CD1c-positive myeloid dendritic cell (primary cell): ENCODE results near the gene SMIM22.

Experiments used
- DNase-seq: peaks from one replicate; pipeline ENCODE4 v3.0.0-alpha.2; 2016; ENCODE audit errors: extremely low spot score

SMIM22 gene

DNA sequence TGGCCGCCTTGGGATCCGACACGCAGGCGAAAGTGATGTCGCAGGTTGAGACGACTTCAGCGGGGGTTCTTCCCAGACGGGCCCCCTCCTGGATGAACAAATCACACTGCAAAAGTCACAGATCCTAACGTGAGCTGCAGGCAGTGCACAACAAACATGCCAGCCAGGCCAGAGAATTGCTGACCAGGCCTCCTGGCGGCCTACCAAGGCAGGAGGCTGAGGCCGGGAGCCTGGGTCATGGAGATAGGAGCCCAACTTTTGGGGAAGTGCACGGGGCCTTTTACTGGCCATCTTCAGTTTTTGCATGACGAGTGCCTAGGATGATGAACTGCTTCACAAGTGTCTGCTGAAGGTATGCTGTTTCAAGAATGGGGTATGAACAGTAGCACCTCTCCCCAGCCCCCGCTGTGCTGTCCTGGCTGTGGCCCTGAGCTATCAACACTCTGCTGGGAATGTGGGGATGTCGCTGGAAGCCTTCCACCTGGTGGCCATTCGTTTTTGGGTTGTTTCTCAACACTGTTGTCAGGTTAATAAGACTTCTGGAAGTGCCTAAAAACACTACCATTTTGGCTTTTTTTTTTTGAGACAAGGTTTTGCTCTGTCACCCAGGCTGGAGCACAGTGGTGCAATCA lies 19.5 kb downstream of the SMIM22 start:
- no peak for DNase-seq

GRCh38 chr16:4820652-4821051 lies 25.5 kb downstream of the SMIM22 start:
- DNase-seq, result no peak

- no peak for DNase-seq
Measured at GRCh38 chr16:4825196-4825595, 30.0 kb downstream of the SMIM22 start.

- no peak for DNase-seq
Measured at GRCh38 chr16:4826526-4826925, 31.4 kb downstream of the SMIM22 start.

DNA sequence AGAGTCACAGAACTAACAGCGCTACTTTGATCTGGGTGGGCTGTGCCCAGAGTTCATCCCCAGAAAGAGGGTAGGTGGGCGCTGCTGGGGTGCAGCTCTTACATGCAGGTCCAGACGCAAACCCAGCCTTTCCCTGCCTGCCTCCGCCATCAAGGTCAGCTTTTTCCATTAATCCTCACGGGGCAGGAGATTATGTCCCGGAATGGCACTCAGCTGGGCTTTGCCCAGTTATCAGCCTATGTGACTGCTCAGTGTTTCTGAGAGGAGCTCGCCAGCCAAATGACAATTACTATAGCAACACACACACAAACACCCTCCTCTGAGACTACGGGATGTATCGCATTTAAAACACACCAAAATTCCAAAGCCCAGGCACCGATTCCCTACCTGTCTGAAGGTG lies 31.8 kb downstream of the SMIM22 start:
- DNase-seq, result no peak

GRCh38 chr16:4828567-4829321 lies 33.6 kb downstream of the SMIM22 start:
- no peak for DNase-seq

- no peak for DNase-seq
Measured at GRCh38 chr16:4830408-4830807, 35.2 kb downstream of the SMIM22 start.

DNA sequence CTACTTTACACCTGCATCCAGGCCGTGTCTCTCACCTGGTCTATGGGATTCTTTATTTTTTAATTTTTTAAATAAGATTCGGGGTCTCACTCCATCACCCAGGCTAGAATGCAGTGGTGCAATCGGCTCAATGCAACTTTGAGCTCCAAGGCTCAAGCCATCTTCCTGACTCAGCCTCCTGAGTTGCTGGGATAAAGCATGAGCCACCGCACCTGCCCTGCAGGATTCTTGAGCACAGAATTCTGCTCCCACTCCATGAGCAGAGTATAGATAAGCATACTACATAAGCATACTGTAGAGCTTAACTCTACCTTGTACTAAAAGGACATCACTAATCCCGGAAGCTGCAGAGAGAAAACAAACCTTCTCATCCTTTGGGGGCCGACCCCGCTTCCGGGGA lies 36.4 kb downstream of the SMIM22 start:
- no peak for DNase-seq

DNA sequence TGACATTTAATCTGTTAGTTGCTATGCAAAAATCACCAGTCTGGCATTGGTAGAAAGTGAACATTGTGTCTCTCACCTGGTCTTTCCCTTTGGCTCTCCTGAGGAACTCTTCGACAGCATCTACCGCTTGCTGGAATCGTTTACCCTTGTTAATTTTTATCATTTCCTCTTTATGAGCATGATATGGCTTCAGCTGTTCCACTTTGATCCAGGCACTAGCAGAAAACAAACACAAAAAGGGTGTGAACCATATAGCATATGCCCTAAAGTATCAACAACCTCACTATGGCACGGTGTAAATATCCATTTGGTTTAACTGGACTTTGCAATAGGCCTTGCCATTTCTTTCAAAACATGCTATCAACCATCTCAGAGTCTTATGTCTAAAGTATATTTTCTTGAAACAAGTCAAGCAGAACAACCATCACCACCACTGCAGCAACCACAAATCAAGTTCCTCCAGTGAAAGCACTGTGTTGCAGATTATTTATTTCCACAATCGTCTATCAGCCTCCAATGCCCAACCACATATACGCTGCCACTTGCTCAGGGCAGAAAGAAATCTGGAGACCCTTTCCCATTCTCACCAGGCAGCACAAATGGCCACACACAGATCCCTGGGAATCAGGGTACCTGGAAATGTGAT lies 37.7 kb downstream of the SMIM22 start:
- no peak for DNase-seq

GRCh38 chr16:4833584-4833983 lies 38.4 kb downstream of the SMIM22 start:
- DNase-seq, result no peak

DNA sequence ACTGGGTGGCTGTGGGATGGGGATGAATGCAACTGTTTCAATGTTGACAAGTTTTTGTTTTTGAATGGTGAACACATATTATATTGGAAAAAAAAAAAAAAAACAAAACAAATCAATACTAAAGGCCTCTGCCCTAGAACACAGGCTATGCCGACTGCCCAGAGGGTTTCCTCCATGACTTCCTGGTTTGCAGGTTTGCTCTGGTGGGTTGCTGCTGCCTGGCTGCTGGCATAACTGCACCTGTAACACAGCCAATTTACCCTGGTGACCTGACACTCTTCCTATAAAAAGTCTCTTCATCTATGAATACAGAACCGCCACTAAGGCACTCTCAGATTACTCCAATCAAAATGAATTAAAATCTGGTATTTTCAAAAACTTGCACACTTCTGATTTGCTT lies 41.6 kb downstream of the SMIM22 start:
- no peak for DNase-seq

- DNase-seq, result no peak
Measured at GRCh38 chr16:4837733-4838501, 42.7 kb downstream of the SMIM22 start.

DNA sequence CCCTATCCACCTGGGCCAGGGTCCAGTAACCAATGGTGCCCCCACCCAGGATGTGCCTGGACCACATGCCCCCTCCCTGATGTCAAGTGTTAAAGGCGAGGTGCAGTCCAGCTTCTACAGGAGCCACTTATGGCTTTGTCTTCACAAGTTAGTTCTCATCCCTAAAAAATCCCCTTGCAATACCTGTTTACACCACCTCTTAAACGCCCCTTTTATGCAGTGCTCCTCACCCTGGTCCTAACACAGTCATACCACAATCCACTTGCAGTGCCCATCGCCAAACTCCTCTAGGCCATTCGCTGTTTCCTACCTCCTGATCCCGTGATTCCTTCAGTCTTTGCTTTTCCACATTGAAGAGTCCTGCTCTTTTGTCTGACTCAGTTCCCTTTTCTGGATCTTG lies 44.8 kb downstream of the SMIM22 start:
- DNase-seq, result no peak

DNA sequence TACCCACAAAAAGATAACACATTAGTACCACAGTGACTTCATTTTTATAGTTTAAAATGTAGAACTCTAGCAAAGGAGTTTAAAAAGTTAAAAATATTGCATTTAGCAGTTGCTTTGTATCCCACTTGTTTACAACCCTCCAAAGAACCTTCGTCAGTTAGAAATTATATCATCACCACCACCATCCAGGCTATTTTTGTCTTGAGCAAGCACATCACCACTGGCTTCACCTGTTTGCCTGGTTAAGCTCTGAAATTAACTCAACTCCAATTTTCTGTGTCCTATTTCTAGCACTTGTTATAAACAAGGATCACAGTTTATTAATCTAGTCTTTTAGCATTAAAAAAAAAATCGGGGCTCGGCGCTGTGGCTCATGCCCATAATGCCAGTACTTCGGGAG lies 45.8 kb downstream of the SMIM22 start:
- no peak for DNase-seq
